ENCODE results near the gene GALNT16.

Gene GALNT16

DNA sequence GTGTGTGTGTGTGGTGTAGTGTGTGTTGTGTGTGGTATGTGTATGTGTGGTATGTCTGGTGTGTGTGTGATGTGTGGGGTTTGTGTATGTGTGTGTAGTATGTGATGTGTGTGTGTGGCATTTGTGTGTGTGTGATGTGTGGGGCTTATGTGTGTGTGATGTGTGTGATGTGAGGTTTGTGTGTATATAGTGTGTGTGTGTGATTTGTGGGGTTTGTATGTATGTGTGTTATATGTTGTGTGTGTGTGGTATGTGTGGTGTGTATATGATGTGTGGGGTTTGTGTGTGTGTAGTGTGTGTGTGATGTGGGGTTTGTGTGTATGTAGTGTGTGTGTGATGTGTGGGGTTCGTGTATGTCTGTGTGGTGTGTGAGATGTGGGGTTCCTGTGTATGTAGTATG lies 9.4 kb downstream of the GALNT16 start:
- Histone ChIP-seq H3K9me3 (ENCODE audit: control insufficient read depth, insufficient read depth, low read length) (no peaks in the 10 kb centered on the region), H3K4me3 (ENCODE audit: low read length) (no peak overlapping the region), H3K4me2 (ENCODE audit: low read length) (no peak overlapping the region), H3K27me3 (ENCODE audit: control insufficient read depth, low read length) (peaks cover 12% of the 10 kb centered on the region; the same call in 1 of the 2 replicates), H3K79me2 (ENCODE audit: control insufficient read depth, low read length) (no peaks in the 10 kb centered on the region), H4K20me1 (ENCODE audit: control insufficient read depth, insufficient read depth, low read depth, low read length) (no peaks in the 10 kb centered on the region), H3K27ac (ENCODE audit: low read depth, low read length) (no peak overlapping the region), H3F3A (ENCODE audit: control insufficient read depth, insufficient read depth) (no peaks in the 10 kb centered on the region), H3K36me3 (ENCODE audit: control insufficient read depth, low read length) (no peaks in the 10 kb centered on the region), H3K9me2 (replicated peaks; ENCODE audit: control insufficient read depth, low read length) (no peaks in the 10 kb centered on the region), H3K4me1 (ENCODE audit: control insufficient read depth, low read length) (no peaks in the 10 kb centered on the region)
- TF ChIP-seq EZH2phosphoT487 (IDR thresholded peaks at IDR 0.05; ENCODE audit: borderline replicate concordance, low read length): no peak
- TF ChIP-seq, protein P1, sequence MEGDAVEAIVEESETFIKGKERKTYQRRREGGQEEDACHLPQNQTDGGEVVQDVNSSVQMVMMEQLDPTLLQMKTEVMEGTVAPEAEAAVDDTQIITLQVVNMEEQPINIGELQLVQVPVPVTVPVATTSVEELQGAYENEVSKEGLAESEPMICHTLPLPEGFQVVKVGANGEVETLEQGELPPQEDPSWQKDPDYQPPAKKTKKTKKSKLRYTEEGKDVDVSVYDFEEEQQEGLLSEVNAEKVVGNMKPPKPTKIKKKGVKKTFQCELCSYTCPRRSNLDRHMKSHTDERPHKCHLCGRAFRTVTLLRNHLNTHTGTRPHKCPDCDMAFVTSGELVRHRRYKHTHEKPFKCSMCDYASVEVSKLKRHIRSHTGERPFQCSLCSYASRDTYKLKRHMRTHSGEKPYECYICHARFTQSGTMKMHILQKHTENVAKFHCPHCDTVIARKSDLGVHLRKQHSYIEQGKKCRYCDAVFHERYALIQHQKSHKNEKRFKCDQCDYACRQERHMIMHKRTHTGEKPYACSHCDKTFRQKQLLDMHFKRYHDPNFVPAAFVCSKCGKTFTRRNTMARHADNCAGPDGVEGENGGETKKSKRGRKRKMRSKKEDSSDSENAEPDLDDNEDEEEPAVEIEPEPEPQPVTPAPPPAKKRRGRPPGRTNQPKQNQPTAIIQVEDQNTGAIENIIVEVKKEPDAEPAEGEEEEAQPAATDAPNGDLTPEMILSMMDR (IDR thresholded peaks at IDR 0.05; ENCODE audit: low read depth, low read length, poor library complexity, severe bottlenecking): no peak

DNA sequence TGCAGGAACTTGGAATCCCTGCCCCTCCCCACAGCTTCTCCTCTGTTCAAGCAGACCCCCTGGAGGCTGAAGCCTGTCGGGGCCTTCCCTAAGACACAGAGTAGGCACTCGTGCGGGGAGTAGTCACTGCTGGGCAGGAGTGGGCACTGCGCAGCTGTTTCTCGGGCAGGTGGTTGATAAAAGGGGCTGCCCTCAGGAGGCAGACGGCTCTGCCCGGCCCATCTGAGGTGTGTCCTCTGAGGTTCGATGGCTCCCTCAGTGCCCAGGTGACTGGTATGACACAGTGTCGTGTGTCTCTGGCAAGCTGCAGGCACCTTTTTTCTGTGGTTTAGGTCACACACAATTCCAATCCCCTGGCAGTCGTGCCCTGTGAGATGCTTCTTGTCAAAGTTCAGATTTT lies 10.1 kb downstream of the GALNT16 start:
- Histone ChIP-seq H3K27me3 (ENCODE audit: control insufficient read depth, low read length) (peaks cover 12% of the 10 kb centered on the region; the same call in 1 of the 2 replicates), H3K9me3 (ENCODE audit: control insufficient read depth, insufficient read depth, low read length) (no peaks in the 10 kb centered on the region), H3K36me3 (ENCODE audit: control insufficient read depth, low read length) (no peaks in the 10 kb centered on the region), H3F3A (ENCODE audit: control insufficient read depth, insufficient read depth) (no peaks in the 10 kb centered on the region), H4K20me1 (ENCODE audit: control insufficient read depth, insufficient read depth, low read depth, low read length) (no peaks in the 10 kb centered on the region), H3K79me2 (ENCODE audit: control insufficient read depth, low read length) (no peaks in the 10 kb centered on the region), H3K4me3 (ENCODE audit: low read length) (no peak overlapping the region), H3K9me2 (replicated peaks; ENCODE audit: control insufficient read depth, low read length) (no peaks in the 10 kb centered on the region), H3K27ac (ENCODE audit: low read depth, low read length) (no peak overlapping the region), H3K4me2 (ENCODE audit: low read length) (no peak overlapping the region), H3K4me1 (ENCODE audit: control insufficient read depth, low read length) (no peaks in the 10 kb centered on the region)
- TF ChIP-seq, protein P1 (IDR thresholded peaks at IDR 0.05; ENCODE audit: low read depth, low read length, poor library complexity, severe bottlenecking): no peak
- TF ChIP-seq EZH2phosphoT487 (IDR thresholded peaks at IDR 0.05; ENCODE audit: borderline replicate concordance, low read length): no peak

DNA sequence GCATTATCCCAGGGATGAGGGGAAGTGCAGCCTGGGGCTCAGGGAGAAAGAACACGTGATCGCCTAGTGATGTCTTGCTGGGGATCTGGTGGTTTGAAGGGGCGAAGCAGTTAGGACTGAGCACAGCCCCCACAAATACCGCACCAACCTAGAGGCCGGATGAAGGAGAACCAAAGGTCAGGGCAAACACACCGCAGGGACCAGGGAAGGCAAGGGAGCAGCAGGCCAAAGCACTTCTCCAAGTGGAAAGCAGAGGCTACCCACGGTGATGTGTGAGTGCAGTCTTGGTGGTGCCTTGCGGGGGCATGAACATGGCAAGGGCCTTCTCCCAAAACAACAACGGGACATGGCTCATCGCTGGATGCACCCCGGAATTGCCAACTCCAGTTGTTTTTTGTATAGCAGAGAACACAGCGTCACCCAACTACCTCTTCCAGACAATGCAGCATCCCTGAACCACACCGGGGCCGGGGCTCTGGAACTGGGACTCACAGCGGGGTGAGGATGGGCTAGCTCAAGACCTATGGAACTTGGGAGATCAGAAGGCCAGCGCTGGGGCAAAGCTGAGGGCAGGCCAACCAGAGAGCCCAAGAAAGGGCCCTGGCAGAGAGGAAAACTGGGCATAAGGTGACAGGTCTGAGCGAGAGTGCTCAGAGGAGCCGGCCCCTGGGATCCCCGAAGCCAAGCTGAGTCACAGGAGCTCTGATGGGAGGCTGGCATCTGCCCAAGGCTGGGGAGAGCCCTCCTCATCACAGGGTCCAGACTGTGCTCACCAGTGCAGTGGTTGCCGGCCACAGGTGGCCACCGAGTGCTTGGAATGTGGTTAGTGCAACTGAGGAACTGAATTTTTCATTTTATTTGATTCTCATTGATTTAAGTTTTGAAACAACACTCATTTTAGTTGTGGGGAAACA lies 11.1 kb downstream of the GALNT16 start:
- no peak for TF ChIP-seq EZH2phosphoT487 (IDR thresholded peaks at IDR 0.05; ENCODE audit: borderline replicate concordance, low read length)
- TF ChIP-seq, protein P1 (IDR thresholded peaks at IDR 0.05; ENCODE audit: low read depth, low read length, poor library complexity, severe bottlenecking): no peak
- H3K4me3 ChIP-seq (ENCODE audit: low read length): no peak overlapping the region
- H3K27me3 ChIP-seq (ENCODE audit: control insufficient read depth, low read length): peaks cover 4% of the 10 kb centered on the region; the same call in 1 of the 2 replicates
- H3K36me3 ChIP-seq (ENCODE audit: control insufficient read depth, low read length): no peaks in the 10 kb centered on the region
- no peaks in the 10 kb centered on the region for H3F3A ChIP-seq (ENCODE audit: control insufficient read depth, insufficient read depth)
- no peaks in the 10 kb centered on the region for H3K9me2 ChIP-seq (replicated peaks; ENCODE audit: control insufficient read depth, low read length)
- no peaks in the 10 kb centered on the region for H4K20me1 ChIP-seq (ENCODE audit: control insufficient read depth, insufficient read depth, low read depth, low read length)
- H3K27ac ChIP-seq (ENCODE audit: low read depth, low read length): no peak overlapping the region
- H3K79me2 ChIP-seq (ENCODE audit: control insufficient read depth, low read length): no peaks in the 10 kb centered on the region
- H3K4me1 ChIP-seq (ENCODE audit: control insufficient read depth, low read length): no peaks in the 10 kb centered on the region
- no peak overlapping the region for H3K4me2 ChIP-seq (ENCODE audit: low read length)
- H3K9me3 ChIP-seq (ENCODE audit: control insufficient read depth, insufficient read depth, low read length): no peaks in the 10 kb centered on the region

Data from DOHH2 (cell line).